Natural killer cell (primary cell): ENCODE results near the gene ADAMTS20. TPM values are rescaled to one million over a fixed set of nuclear protein-coding genes. Genes with fewer than 3 reads are reported as not detected.

ENCODE experiments used
- ATAC-seq, 3 donors: fragments of 150-1000 bp in 2 of 3; fragments of 200-7000 bp in 1 of 3; cut with Tn5 transposase; 1 replicate in 1 of 3; 2 replicates in 2 of 3; pipeline ENCODE4 v1.10.0; 2021; ENCODE audit warnings: mild to moderate bottlenecking in 2 of 3, moderate library complexity in 2 of 3
- DNase-seq, 2 donors: peaks; one replicate each; pipeline versions ENCODE4 v3.0.0 to v3.0.0-alpha.2; 2013 to 2021; ENCODE audit warnings: mixed read lengths in 1 of 2
- H3K27ac ChIP-seq: one replicate; pipeline ENCODE4 v1.5.1; 2013; ENCODE audit warnings: mild to moderate bottlenecking, low read length
- H3K27me3 ChIP-seq: one replicate; pipeline ENCODE4 v1.6.1; 2013; ENCODE audit warnings: low read length; ENCODE audit not compliant: control insufficient read depth, insufficient read depth
- H3K36me3 ChIP-seq: one replicate; pipeline ENCODE4 v1.6.1; 2013; ENCODE audit warnings: low read length; ENCODE audit not compliant: control insufficient read depth, insufficient read depth
- H3K4me1 ChIP-seq: one replicate; pipeline ENCODE4 v1.6.1; 2013; ENCODE audit warnings: low read length; ENCODE audit not compliant: control insufficient read depth, insufficient read depth
- H3K4me3 ChIP-seq: one replicate; pipeline ENCODE4 v1.5.1; 2013; ENCODE audit warnings: low read length
- H3K9me3 ChIP-seq: one replicate; pipeline ENCODE4 v1.6.1; 2013; ENCODE audit warnings: low read length; ENCODE audit not compliant: control insufficient read depth, insufficient read depth
- H3K27ac Mint-ChIP-seq, 2 donors: one replicate each; pipeline ENCODE4 v1.8.0; 2022; ENCODE audit warnings: mild to moderate bottlenecking in 2 of 2, mixed read lengths in 2 of 2, moderate library complexity in 1 of 2
- H3K27me3 Mint-ChIP-seq, 2 donors: one replicate each; pipeline ENCODE4 v1.8.0; 2022; ENCODE audit warnings: low read depth in 2 of 2, mixed read lengths in 2 of 2
- H3K36me3 Mint-ChIP-seq: one replicate; pipeline ENCODE4 v1.8.0; 2022; ENCODE audit warnings: mixed read lengths
- H3K4me1 Mint-ChIP-seq, 2 donors: one replicate each; pipeline ENCODE4 v1.8.0; 2022; ENCODE audit warnings: mixed read lengths in 2 of 2
- H3K4me3 Mint-ChIP-seq: one replicate; pipeline ENCODE4 v1.8.0; 2022; ENCODE audit warnings: mild to moderate bottlenecking, moderate library complexity, mixed read lengths
- H3K9me3 Mint-ChIP-seq, 2 donors: one replicate each; pipeline ENCODE4 v1.8.0; 2022; ENCODE audit warnings: mixed read lengths in 2 of 2
- CTCF ChIP-seq: fragments of 200-600 bp; IDR thresholded peaks from one replicate; pipeline ENCODE4 v1.8.0; 2022; ENCODE audit warnings: antibody characterized with exemption
- WGBS: methylation state at CpG from one replicate; pipeline ENCODE4 v1.1.7; 2013; ENCODE audit warnings: missing lambda C conversion rate; ENCODE audit not compliant: insufficient coverage; 5-methylcytosine and 5-hydroxymethylcytosine counted together
- intact Hi-C: fragments of 100-400 bp; cut with micrococcal nuclease; formaldehyde crosslinking; loops from one replicate; pipeline ENCODE4 v1.14.2; 2022
- total RNA-seq, 4 donors: library from RNA; stranded (reverse); fragments of 120-200 nt in 1 of 4; gene quantifications; one replicate each; pipeline versions ENCODE4 v1.2.3 to v1.2.4, GENCODE V29; 2013 to 2022

Gene ADAMTS20
- total RNA-seq, 3 donors from 2014 or later (not counting 1 experiment from before 2014, with no cell fraction given), result not detected

- H3K9me3 ChIP-seq, result peaks cover 3% of the 10 kb centered on the region
- no peak overlapping the region for H3K4me3 ChIP-seq
- intact Hi-C loops, result no loop called here
- ATAC-seq (no peak), DNase-seq (no peak)
- Mint-ChIP-seq H3K4me3 (no peak overlapping the region), H3K27ac (no peak overlapping the region), H3K4me1 (no peaks in the 10 kb centered on the region), H3K36me3 (no peaks in the 10 kb centered on the region), H3K27me3 (no peaks in the 10 kb centered on the region), H3K9me3 (peaks cover 12 to 22% of the 10 kb centered on the region in 2 donors)
- H3K27ac ChIP-seq, result no peak overlapping the region
- H3K27me3 ChIP-seq, result no peaks in the 10 kb centered on the region
- no peaks in the 10 kb centered on the region for H3K36me3 ChIP-seq
- no peak for TF ChIP-seq CTCF
- no peaks in the 10 kb centered on the region for H3K4me1 ChIP-seq
These were observed 173.6 kb downstream of the ADAMTS20 start for GRCh38 chr12:43378448-43378847.

- no CpG with 5 or more reads among the region's 1 CpG for WGBS
- H3K4me3 ChIP-seq, result no peak overlapping the region
- H3K9me3 Mint-ChIP-seq, result peaks cover 0 to 3% of the 10 kb centered on the region in 2 donors
- DNase-seq, result no peak
- no peaks in the 10 kb centered on the region for H3K4me1 Mint-ChIP-seq
- no peak for TF ChIP-seq CTCF
- no peak for ATAC-seq
- no peak overlapping the region for H3K27ac ChIP-seq
- H3K27me3 ChIP-seq, result no peaks in the 10 kb centered on the region
- no peak overlapping the region for H3K27ac Mint-ChIP-seq
- no peak overlapping the region for H3K4me3 Mint-ChIP-seq
- intact Hi-C loops, result no loop called here
- no peaks in the 10 kb centered on the region for H3K9me3 ChIP-seq
- no peaks in the 10 kb centered on the region for H3K4me1 ChIP-seq
- H3K36me3 ChIP-seq, result no peaks in the 10 kb centered on the region
- H3K36me3 Mint-ChIP-seq, result no peaks in the 10 kb centered on the region
- no peaks in the 10 kb centered on the region for H3K27me3 Mint-ChIP-seq
These were observed 181.7 kb downstream of the ADAMTS20 start for GRCh38 chr12:43370263-43370662.

- no peak overlapping the region for H3K27ac Mint-ChIP-seq
- H3K4me1 Mint-ChIP-seq, result no peaks in the 10 kb centered on the region
- intact Hi-C loops, result no loop called here
- H3K27me3 Mint-ChIP-seq, result no peaks in the 10 kb centered on the region
- no peak overlapping the region for H3K4me3 ChIP-seq
- H3K4me1 ChIP-seq, result no peaks in the 10 kb centered on the region
- H3K9me3 Mint-ChIP-seq, result peaks cover 7 to 18% of the 10 kb centered on the region in 2 donors
- H3K27me3 ChIP-seq, result no peaks in the 10 kb centered on the region
- H3K9me3 ChIP-seq, result peaks cover 2% of the 10 kb centered on the region
- ATAC-seq (no peak), DNase-seq (no peak)
- H3K36me3 ChIP-seq, result no peaks in the 10 kb centered on the region
- WGBS, result 67% methylated on average over 1 of the region's 2 CpGs
- no peak overlapping the region for H3K4me3 Mint-ChIP-seq
- H3K27ac ChIP-seq, result no peak overlapping the region
- TF ChIP-seq CTCF, result no peak
- H3K36me3 Mint-ChIP-seq, result no peaks in the 10 kb centered on the region
These were observed 188.9 kb downstream of the ADAMTS20 start for GRCh38 chr12:43362910-43363694.
